ENCODE data around the gene RFESD.

The RFESD gene

DNA sequence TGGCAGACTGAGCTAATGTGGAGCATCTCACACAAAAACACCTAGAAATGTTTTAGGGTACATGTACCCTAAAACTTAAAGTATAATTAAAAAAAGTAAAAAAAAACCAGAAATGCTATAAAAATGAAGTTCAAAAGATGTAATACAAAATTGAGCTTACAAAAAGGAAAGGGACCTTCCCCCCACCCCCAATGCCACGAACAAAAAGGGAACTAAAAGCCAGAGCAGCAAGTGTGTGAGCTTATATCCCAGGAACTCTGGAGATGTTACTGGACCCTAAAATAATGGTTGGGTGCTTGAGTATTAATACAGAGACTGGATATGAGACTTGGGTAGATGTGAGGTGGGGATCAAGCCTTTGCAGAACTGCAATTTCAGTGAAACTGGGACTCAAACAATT lies 25.2 kb downstream of the RFESD start:
- DNase-seq (ENCODE audit: low spot score) = no peak
- TF ChIP-seq, protein P1, sequence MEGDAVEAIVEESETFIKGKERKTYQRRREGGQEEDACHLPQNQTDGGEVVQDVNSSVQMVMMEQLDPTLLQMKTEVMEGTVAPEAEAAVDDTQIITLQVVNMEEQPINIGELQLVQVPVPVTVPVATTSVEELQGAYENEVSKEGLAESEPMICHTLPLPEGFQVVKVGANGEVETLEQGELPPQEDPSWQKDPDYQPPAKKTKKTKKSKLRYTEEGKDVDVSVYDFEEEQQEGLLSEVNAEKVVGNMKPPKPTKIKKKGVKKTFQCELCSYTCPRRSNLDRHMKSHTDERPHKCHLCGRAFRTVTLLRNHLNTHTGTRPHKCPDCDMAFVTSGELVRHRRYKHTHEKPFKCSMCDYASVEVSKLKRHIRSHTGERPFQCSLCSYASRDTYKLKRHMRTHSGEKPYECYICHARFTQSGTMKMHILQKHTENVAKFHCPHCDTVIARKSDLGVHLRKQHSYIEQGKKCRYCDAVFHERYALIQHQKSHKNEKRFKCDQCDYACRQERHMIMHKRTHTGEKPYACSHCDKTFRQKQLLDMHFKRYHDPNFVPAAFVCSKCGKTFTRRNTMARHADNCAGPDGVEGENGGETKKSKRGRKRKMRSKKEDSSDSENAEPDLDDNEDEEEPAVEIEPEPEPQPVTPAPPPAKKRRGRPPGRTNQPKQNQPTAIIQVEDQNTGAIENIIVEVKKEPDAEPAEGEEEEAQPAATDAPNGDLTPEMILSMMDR (IDR thresholded peaks at IDR 0.05) = no peak
- Histone ChIP-seq H3K4me3 (no peak overlapping the region), H3K27ac (no peak overlapping the region)

- DNase-seq (ENCODE audit: low spot score) = no peak
- TF ChIP-seq, protein P1 (IDR thresholded peaks at IDR 0.05) = no peak
- Histone ChIP-seq H3K4me3 (no peak overlapping the region), H3K27ac (no peak overlapping the region)
These were observed 26.1 kb downstream of the RFESD start for GRCh38 chr5:95672641-95673040.

- Histone ChIP-seq H3K27ac (no peak overlapping the region), H3K4me3 (no peak overlapping the region)
- TF ChIP-seq, protein P1 (IDR thresholded peaks at IDR 0.05) = no peak
- DNase-seq (ENCODE audit: low spot score) = no peak
These were observed 26.5 kb downstream of the RFESD start for GRCh38 chr5:95673081-95673480.

DNA sequence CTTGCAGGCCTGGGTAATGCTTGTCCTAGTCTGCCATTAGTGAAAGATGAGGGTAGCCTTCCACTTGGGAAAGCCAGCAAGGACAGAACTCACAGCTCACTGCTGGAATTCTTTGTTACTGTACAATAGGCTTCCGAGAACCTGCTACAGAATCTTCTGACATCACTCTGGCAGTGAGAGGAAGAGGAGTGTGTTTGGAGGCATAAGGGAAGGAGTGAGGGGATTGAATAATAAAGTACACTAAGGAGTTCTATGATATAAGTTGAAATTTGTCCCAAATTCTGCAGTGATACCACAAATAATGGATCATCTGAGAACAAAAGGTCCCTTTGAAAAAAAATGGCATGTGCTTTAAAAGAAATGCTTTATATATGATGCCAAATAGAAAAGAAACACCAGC lies 36.3 kb downstream of the RFESD start, which contains the start of gene SPATA9:
Gene SPATA9 (minus strand): TSS at position 101 of the 400 bp plus-strand sequence. CDS start 137 bp downstream, outside the sequence.
- Histone ChIP-seq H3K27ac (no peak within 1 kb of the TSS), H3K4me3 (no peak within 1 kb of the TSS)
- TF ChIP-seq, protein P1 (IDR thresholded peaks at IDR 0.05) = no peak
- no peak for DNase-seq (ENCODE audit: low spot score)

DNA sequence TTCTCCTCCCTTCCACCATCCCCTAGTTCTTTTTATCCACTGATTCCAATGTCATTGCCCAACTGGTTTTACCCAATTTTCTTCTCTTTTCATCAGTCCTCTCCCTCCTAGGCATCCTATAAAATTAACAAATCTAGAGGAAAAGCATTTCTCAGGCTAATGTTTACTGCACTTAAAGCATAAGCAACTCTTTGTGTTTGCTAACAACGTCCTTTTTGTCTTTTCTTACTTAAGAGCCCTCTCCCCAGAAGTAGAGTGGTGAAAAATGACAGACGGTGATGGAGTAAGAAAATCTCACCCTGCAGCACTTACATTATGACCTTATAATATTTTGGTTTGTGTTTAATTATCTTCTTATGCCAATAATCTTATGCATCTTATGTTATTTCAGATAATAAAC lies 37.8 kb downstream of the RFESD start:
- Histone ChIP-seq H3K27ac (no peak overlapping the region), H3K4me3 (no peak overlapping the region)
- no peak for DNase-seq (ENCODE audit: low spot score)
- TF ChIP-seq, protein P1 (IDR thresholded peaks at IDR 0.05) = no peak

GRCh38 chr5:95686651-95687050 lies 40.1 kb downstream of the RFESD start:
- H3K27ac ChIP-seq = no peak overlapping the region
- TF ChIP-seq, protein P1 (IDR thresholded peaks at IDR 0.05) = no peak
- DNase-seq (ENCODE audit: low spot score) = no peak
- H3K4me3 ChIP-seq = no peak overlapping the region

GRCh38 chr5:95689680-95690079 lies 43.1 kb downstream of the RFESD start:
- DNase-seq (ENCODE audit: low spot score) = no peak
- TF ChIP-seq, protein P1 (IDR thresholded peaks at IDR 0.05) = no peak
- no peak overlapping the region for H3K4me3 ChIP-seq
- no peak overlapping the region for H3K27ac ChIP-seq

Measured in coronary artery (tissue), 2 donors.